HuH-7 (cell line): ENCODE data around the gene SOWAHA.

Source experiments
- DNase-seq: peaks from one replicate; pipeline ENCODE4 v3.0.0; 2011; ENCODE audit warnings: low spot score

Gene SOWAHA

GRCh38 chr5:132827943-132828673 lies 15.0 kb downstream of the SOWAHA start:
- no peak for DNase-seq

GRCh38 chr5:132828846-132829494 lies 15.9 kb downstream of the SOWAHA start:
- no peak for DNase-seq

- DNase-seq: peak; percentile 92
Observed at GRCh38 chr5:132829742-132830435, 16.8 kb downstream of the SOWAHA start.

- peak; percentile 80 for DNase-seq
Observed at GRCh38 chr5:132830436-132831094, 17.5 kb downstream of the SOWAHA start, which contains the start of gene SHROOM1. TSS of gene SHROOM1 (minus strand) at chr5:132830647. CDS start at chr5:132826140, 4,507 bp downstream.

- DNase-seq: no peak
Observed at GRCh38 chr5:132831095-132831860, 18.2 kb downstream of the SOWAHA start.

- no peak for DNase-seq
Observed at GRCh38 chr5:132832612-132833011, 19.5 kb downstream of the SOWAHA start.

- no peak for DNase-seq
Observed at GRCh38 chr5:132834057-132834456, 21.0 kb downstream of the SOWAHA start.

GRCh38 chr5:132836852-132837251 lies 23.8 kb downstream of the SOWAHA start:
- DNase-seq: no peak

GRCh38 chr5:132837868-132838267 lies 24.8 kb downstream of the SOWAHA start:
- no peak for DNase-seq

GRCh38 chr5:132838516-132839282 lies 25.6 kb downstream of the SOWAHA start:
- DNase-seq: no peak

- no peak for DNase-seq
Observed at GRCh38 chr5:132839426-132840301, 26.6 kb downstream of the SOWAHA start.

- no peak for DNase-seq
Observed at GRCh38 chr5:132840313-132840712, 27.2 kb downstream of the SOWAHA start.

- no peak for DNase-seq
Observed at GRCh38 chr5:132840896-132841295, 27.8 kb downstream of the SOWAHA start.

GRCh38 chr5:132841305-132841704 lies 28.2 kb downstream of the SOWAHA start:
- DNase-seq: no peak

GRCh38 chr5:132848270-132848669 lies 35.2 kb downstream of the SOWAHA start:
- no peak for DNase-seq

- no peak for DNase-seq
Observed at GRCh38 chr5:132849347-132849746, 36.2 kb downstream of the SOWAHA start.

- no peak for DNase-seq
Observed at GRCh38 chr5:132850066-132850465, 37.0 kb downstream of the SOWAHA start.

GRCh38 chr5:132853323-132853722 lies 40.2 kb downstream of the SOWAHA start:
- DNase-seq: no peak

GRCh38 chr5:132853790-132854189 lies 40.7 kb downstream of the SOWAHA start:
- DNase-seq: no peak

- DNase-seq: no peak
Observed at GRCh38 chr5:132854301-132854700, 41.2 kb downstream of the SOWAHA start.
